Mucosa of stomach (tissue), 1 donor: Measurements from ENCODE around the gene SEZ6L.

Experiments used
- H3K27me3 ChIP-seq: one replicate; pipeline ENCODE4 v1.7.0; 2013; ENCODE audit warnings: mild to moderate bottlenecking, low read length; ENCODE audit not compliant: control insufficient read depth, insufficient read depth
- H3K36me3 ChIP-seq: one replicate; pipeline ENCODE4 v1.7.0; 2013; ENCODE audit warnings: low read length; ENCODE audit not compliant: control insufficient read depth, insufficient read depth
- H3K4me1 ChIP-seq: one replicate; pipeline ENCODE4 v1.7.0; 2013; ENCODE audit warnings: mild to moderate bottlenecking, low read length; ENCODE audit not compliant: control insufficient read depth, insufficient read depth
- H3K4me3 ChIP-seq: one replicate; pipeline ENCODE4 v1.7.0; 2013; ENCODE audit warnings: low read length
- H3K9ac ChIP-seq: one replicate; pipeline ENCODE4 v1.7.0; 2013; ENCODE audit warnings: mild to moderate bottlenecking, low read length, moderate library complexity
- H3K9me3 ChIP-seq: one replicate; pipeline ENCODE4 v1.7.0; 2013; ENCODE audit warnings: mild to moderate bottlenecking, low read length, moderate library complexity; ENCODE audit not compliant: control insufficient read depth
- donor health status: Pancreatic carcinoma.

Gene SEZ6L

GRCh38 chr22:26188341-26188740 is 19.1 kb downstream of the SEZ6L start:
- H3K9me3 ChIP-seq = no peaks in the 10 kb centered on the region
- H3K36me3 ChIP-seq = no peaks in the 10 kb centered on the region
- no peaks in the 10 kb centered on the region for H3K4me1 ChIP-seq
- H3K4me3 ChIP-seq = no peak overlapping the region
- H3K9ac ChIP-seq = no peak overlapping the region
- H3K27me3 ChIP-seq = no peaks in the 10 kb centered on the region

DNA sequence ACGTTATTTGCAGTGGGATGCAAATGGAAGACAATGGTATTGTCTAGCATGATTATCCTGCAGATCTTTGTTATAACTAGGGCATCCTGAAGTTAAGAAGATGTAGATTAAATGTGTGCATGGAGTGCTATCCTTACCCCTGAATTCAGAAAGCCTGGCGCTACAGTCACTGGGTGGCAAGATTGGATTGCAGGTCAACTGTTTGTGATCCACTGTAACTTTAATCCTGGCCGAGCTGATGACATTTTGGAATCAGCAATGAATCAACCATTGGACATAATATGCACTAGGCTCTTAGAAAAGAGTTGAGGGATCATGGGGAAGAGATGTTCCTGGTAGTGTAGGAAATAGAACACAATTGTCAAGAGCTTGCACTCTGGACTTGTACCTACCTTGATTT is 25.1 kb downstream of the SEZ6L start:
- H3K36me3 ChIP-seq = no peaks in the 10 kb centered on the region
- H3K27me3 ChIP-seq = no peaks in the 10 kb centered on the region
- no peaks in the 10 kb centered on the region for H3K9me3 ChIP-seq
- H3K4me3 ChIP-seq = no peak overlapping the region
- H3K9ac ChIP-seq = no peak overlapping the region
- no peaks in the 10 kb centered on the region for H3K4me1 ChIP-seq

DNA sequence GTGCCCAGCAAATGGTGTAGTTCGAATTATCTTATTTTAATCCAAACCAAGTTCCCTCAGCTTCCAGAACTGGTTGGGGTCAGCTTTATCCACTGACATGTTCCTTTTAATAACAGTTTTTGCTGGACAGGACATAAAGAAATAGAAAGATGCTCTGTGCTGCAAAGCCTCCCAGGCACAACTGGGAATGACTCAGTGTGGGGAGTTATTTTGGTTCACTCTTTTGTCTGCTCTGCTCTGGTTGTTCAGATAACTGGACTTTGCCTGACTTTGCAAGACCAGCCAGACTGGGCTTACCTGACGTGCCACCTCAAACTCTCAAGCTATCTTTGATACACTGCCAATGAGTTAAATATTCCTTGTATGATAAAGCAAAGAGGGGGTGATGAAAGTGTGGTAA is 25.6 kb downstream of the SEZ6L start:
- H3K27me3 ChIP-seq = no peaks in the 10 kb centered on the region
- no peaks in the 10 kb centered on the region for H3K4me1 ChIP-seq
- no peak overlapping the region for H3K4me3 ChIP-seq
- no peak overlapping the region for H3K9ac ChIP-seq
- no peaks in the 10 kb centered on the region for H3K36me3 ChIP-seq
- H3K9me3 ChIP-seq = no peaks in the 10 kb centered on the region

- H3K36me3 ChIP-seq = no peaks in the 10 kb centered on the region
- no peak overlapping the region for H3K9ac ChIP-seq
- H3K4me1 ChIP-seq = no peaks in the 10 kb centered on the region
- no peak overlapping the region for H3K4me3 ChIP-seq
- no peaks in the 10 kb centered on the region for H3K9me3 ChIP-seq
- H3K27me3 ChIP-seq = no peaks in the 10 kb centered on the region
These were observed 27.4 kb downstream of the SEZ6L start for GRCh38 chr22:26196657-26197056.

DNA sequence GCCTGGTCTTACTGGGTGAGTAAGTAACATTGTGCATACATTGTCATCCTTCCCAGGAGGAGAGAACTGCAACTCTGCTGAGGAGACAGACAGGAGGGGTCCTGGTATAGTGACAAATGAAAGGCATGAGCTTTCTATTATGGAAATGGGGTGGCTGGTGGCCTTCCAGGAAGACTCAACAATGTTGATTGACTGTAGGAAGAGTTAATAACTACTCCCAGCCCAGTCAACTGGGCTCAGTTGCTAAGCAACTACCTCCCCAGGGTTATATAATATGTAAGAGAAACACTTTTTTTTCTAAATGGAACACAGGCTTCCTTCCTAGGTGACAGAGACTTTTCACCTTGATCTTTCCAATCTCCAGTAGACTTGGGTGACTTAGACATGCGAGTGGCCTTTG is 28.2 kb downstream of the SEZ6L start:
- H3K9ac ChIP-seq = no peak overlapping the region
- no peak overlapping the region for H3K4me3 ChIP-seq
- no peaks in the 10 kb centered on the region for H3K9me3 ChIP-seq
- H3K27me3 ChIP-seq = no peaks in the 10 kb centered on the region
- H3K36me3 ChIP-seq = no peaks in the 10 kb centered on the region
- no peaks in the 10 kb centered on the region for H3K4me1 ChIP-seq

GRCh38 chr22:26199665-26200064 is 30.4 kb downstream of the SEZ6L start:
- Histone ChIP-seq H3K36me3 (no peaks in the 10 kb centered on the region), H3K4me3 (no peak overlapping the region), H3K9me3 (no peaks in the 10 kb centered on the region), H3K4me1 (no peaks in the 10 kb centered on the region), H3K27me3 (no peaks in the 10 kb centered on the region), H3K9ac (no peak overlapping the region)

DNA sequence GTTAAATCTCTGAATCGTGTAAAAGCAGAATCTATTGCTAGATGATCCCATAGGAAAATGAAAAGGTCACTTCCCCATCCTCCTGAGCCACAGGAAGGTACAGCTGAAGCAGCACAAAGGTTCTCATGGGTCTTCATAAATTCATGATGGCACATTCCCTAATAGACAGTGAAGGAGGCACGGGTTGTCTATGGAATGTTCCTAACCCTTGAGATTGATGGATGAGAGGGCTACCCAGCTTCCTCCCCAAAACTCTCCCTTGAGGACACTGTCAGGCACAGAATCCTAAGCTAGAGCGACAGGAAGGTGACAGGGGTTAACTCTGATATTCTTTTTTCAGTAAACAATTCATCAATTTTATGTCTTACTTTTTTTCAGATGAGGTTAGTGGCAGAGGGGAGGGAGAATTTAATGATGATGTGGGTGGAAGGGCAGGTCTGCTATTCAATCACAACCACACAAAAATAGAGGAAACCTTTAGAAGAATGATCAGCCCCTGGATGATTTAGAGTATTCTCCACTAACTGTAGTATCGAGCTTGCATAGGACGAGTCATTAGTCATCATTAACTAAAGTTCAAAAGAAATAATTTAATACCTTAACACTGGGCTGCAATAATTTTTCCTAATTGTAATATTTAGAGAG is 33.1 kb downstream of the SEZ6L start:
- H3K9me3 ChIP-seq = no peaks in the 10 kb centered on the region
- no peaks in the 10 kb centered on the region for H3K36me3 ChIP-seq
- H3K4me3 ChIP-seq = no peak overlapping the region
- H3K4me1 ChIP-seq = no peaks in the 10 kb centered on the region
- H3K9ac ChIP-seq = no peak overlapping the region
- no peaks in the 10 kb centered on the region for H3K27me3 ChIP-seq

DNA sequence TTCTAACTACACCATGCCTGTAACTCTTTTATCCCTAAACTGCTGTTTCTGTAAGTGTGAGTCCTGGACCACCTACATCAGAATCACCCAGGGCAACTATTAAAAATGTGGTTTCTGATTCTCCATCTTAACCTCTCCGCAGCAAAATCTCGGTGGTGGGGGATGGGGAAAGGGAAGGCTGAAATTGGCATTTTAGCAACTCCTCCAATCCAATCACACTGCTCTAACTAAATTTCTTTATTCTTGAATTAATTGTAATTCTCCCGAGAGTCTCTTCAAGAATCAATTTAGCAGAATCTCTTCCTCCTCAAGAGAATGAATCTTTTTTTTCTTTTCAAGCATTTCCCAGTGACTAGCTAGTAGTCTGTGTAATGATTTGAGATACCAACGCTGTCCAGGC is 36.2 kb downstream of the SEZ6L start:
- Histone ChIP-seq H3K4me3 (no peak overlapping the region), H3K36me3 (no peaks in the 10 kb centered on the region), H3K9ac (no peak overlapping the region), H3K27me3 (no peaks in the 10 kb centered on the region), H3K9me3 (no peaks in the 10 kb centered on the region), H3K4me1 (no peaks in the 10 kb centered on the region)

DNA sequence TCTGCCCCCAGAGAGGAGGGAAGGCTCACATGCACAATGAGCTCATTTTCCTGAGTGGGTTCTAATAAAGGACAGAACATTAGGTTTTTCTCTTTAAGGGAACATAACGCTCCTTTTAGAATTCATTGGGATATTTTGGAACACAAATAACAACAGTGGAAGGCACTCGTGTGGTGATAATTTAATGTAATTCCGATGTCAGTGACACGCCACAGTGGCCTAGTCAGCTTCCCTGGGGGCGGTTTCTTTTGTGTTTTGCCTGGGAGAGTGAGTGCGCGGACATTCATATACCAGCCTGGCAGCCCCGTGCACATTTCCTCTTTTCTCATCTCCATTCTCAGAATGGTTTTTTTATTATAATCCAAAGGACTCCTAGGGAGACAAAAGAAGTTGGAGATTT is 41.1 kb downstream of the SEZ6L start:
- no peaks in the 10 kb centered on the region for H3K9me3 ChIP-seq
- no peaks in the 10 kb centered on the region for H3K4me1 ChIP-seq
- no peak overlapping the region for H3K4me3 ChIP-seq
- H3K9ac ChIP-seq = no peak overlapping the region
- H3K27me3 ChIP-seq = no peaks in the 10 kb centered on the region
- H3K36me3 ChIP-seq = no peaks in the 10 kb centered on the region

- Histone ChIP-seq H3K4me3 (no peak overlapping the region), H3K36me3 (no peaks in the 10 kb centered on the region), H3K9me3 (no peaks in the 10 kb centered on the region), H3K4me1 (no peaks in the 10 kb centered on the region), H3K27me3 (no peaks in the 10 kb centered on the region), H3K9ac (no peak overlapping the region)
These were observed 44.6 kb downstream of the SEZ6L start for GRCh38 chr22:26213826-26214225.

- Histone ChIP-seq H3K4me3 (no peak overlapping the region), H3K9me3 (no peaks in the 10 kb centered on the region), H3K4me1 (no peaks in the 10 kb centered on the region), H3K9ac (no peak overlapping the region), H3K36me3 (no peaks in the 10 kb centered on the region), H3K27me3 (no peaks in the 10 kb centered on the region)
These were observed 45.2 kb downstream of the SEZ6L start for GRCh38 chr22:26214466-26214865.

- H3K4me3 ChIP-seq = no peak overlapping the region
- no peaks in the 10 kb centered on the region for H3K9me3 ChIP-seq
- no peaks in the 10 kb centered on the region for H3K27me3 ChIP-seq
- no peaks in the 10 kb centered on the region for H3K4me1 ChIP-seq
- no peak overlapping the region for H3K9ac ChIP-seq
- no peaks in the 10 kb centered on the region for H3K36me3 ChIP-seq
These were observed 46.5 kb downstream of the SEZ6L start for GRCh38 chr22:26215736-26216135.

DNA sequence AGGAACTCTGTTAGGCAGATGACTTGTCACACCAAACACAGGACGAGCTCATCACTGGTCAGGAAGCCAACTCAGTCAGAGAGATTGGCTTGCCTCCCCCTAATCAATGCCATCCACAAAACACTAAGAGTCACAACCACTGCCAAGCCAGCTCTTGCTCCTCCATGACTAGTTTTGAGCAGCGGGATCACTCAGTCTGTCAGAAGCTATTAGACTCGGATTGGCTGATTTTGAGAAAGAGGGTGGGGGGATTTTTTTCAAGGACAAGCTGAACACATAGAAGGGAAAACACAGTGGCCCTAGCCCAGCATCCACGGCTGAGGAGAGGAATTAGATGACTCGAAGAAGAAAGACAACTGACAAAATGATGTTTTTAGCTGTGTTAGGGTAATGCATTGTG is 55.9 kb downstream of the SEZ6L start:
- no peaks in the 10 kb centered on the region for H3K9me3 ChIP-seq
- H3K4me3 ChIP-seq = no peak overlapping the region
- H3K36me3 ChIP-seq = no peaks in the 10 kb centered on the region
- no peak overlapping the region for H3K9ac ChIP-seq
- no peaks in the 10 kb centered on the region for H3K4me1 ChIP-seq
- no peaks in the 10 kb centered on the region for H3K27me3 ChIP-seq
